GM18873 (cell line): ENCODE results near the gene ZMYM3.

Source experiments
- ATAC-seq: cut with Tn5 transposase; IDR thresholded peaks from one replicate; pipeline ENCODE4 v1.9.1; 2021; ENCODE audit warnings: mild to moderate bottlenecking, moderate library complexity, moderate number of reproducible peaks; ENCODE audit not compliant: unreplicated experiment, low FRiP score

ZMYM3 gene

GRCh38 chrX:71253253-71254091, 468 bp downstream of the ZMYM3 start:
- no peak for ATAC-seq

GRCh38 chrX:71252221-71252620, 1.7 kb downstream of the ZMYM3 start:
- no peak for ATAC-seq

- ATAC-seq: no peak
Measured at GRCh38 chrX:71251466-71251973, 2.4 kb downstream of the ZMYM3 start.

- ATAC-seq: no peak
Measured at GRCh38 chrX:71250841-71251240, 3.1 kb downstream of the ZMYM3 start.

- no peak for ATAC-seq
Measured at GRCh38 chrX:71245159-71245558, 8.8 kb downstream of the ZMYM3 start.

- ATAC-seq: no peak
Measured at GRCh38 chrX:71244359-71245128, 9.4 kb downstream of the ZMYM3 start.

- no peak for ATAC-seq
Measured at GRCh38 chrX:71241301-71241700, 12.6 kb downstream of the ZMYM3 start.

- ATAC-seq: no peak
Measured at GRCh38 chrX:71239781-71240180, 14.2 kb downstream of the ZMYM3 start.

- no peak for ATAC-seq
Measured at GRCh38 chrX:71236836-71237235, 17.1 kb downstream of the ZMYM3 start.

GRCh38 chrX:71235482-71235881, 18.5 kb downstream of the ZMYM3 start:
- no peak for ATAC-seq

GRCh38 chrX:71228063-71228642, 25.8 kb downstream of the ZMYM3 start:
- no peak for ATAC-seq

- ATAC-seq: no peak
Measured at GRCh38 chrX:71227370-71228062, 26.4 kb downstream of the ZMYM3 start.

GRCh38 chrX:71225676-71226075, 28.3 kb downstream of the ZMYM3 start:
- ATAC-seq: no peak

- no peak for ATAC-seq
Measured at GRCh38 chrX:71225009-71225408, 28.9 kb downstream of the ZMYM3 start.

- ATAC-seq: no peak
Measured at GRCh38 chrX:71224098-71224708, 29.7 kb downstream of the ZMYM3 start.

- no peak for ATAC-seq
Measured at GRCh38 chrX:71222929-71223328, 31.0 kb downstream of the ZMYM3 start, which contains the start of gene GJB1. TSS of gene GJB1 (plus strand) at chrX:71223224. CDS start at chrX:71223708, 484 bp downstream.

- no peak for ATAC-seq
Measured at GRCh38 chrX:71221145-71221544, 32.8 kb downstream of the ZMYM3 start.

GRCh38 chrX:71217298-71217697, 36.6 kb downstream of the ZMYM3 start:
- ATAC-seq: no peak

- no peak for ATAC-seq
Measured at GRCh38 chrX:71216485-71216884, 37.5 kb downstream of the ZMYM3 start.

GRCh38 chrX:71215338-71215912, 38.5 kb downstream of the ZMYM3 start:
- ATAC-seq: no peak
